Measurements from ENCODE around the gene RREB1. TPM values are rescaled to one million over a fixed set of nuclear protein-coding genes. Genes with fewer than 3 reads are reported as not detected.

RREB1 gene
- total and polyA plus RNA-seq, 5 donors = 7.8 to 40.4 (median 37.0) TPM

GRCh38 chr6:7100753-7101081, 7.0 kb upstream of the RREB1 start:
- DNase-seq (no peak), ATAC-seq (no peak)
- Histone ChIP-seq H3K27ac (ENCODE audit: low read length) (no peak overlapping the region), H3K4me3 (ENCODE audit: low read length) (no peak overlapping the region), H3K27me3 (ENCODE audit: control insufficient read depth, insufficient read depth) (no peaks in the 10 kb centered on the region), H3K9me3 (ENCODE audit: control insufficient read depth, low read length) (no peaks in the 10 kb centered on the region), H3K4me1 (ENCODE audit: control insufficient read depth, insufficient read depth, low read length) (no peaks in the 10 kb centered on the region)
- WGBS = 89% methylated on average over 10 of the region's 10 CpGs
- intact Hi-C loops (cut with DNase I) = loop anchor here in 1 of 4 donors (10.0 kb wide), 1 partner anchor 124 kb away; no protein-coding TSS in a partner anchor

- Histone ChIP-seq H3K4me1 (ENCODE audit: control insufficient read depth, insufficient read depth, low read length) (no peaks in the 10 kb centered on the region), H3K27ac (ENCODE audit: low read length) (no peak overlapping the region), H3K4me3 (ENCODE audit: low read length) (no peak overlapping the region), H3K9me3 (ENCODE audit: control insufficient read depth, low read length) (no peaks in the 10 kb centered on the region), H3K27me3 (ENCODE audit: control insufficient read depth, insufficient read depth) (no peaks in the 10 kb centered on the region)
- intact Hi-C loops (cut with DNase I) = loop anchor here in 1 of 4 donors (10.0 kb wide), 1 partner anchor 124 kb away; no protein-coding TSS in a partner anchor
- WGBS = 64% methylated on average over 8 of the region's 8 CpGs
- DNase-seq (no peak), ATAC-seq (peak; percentile 9 to 36)
Observed at GRCh38 chr6:7101290-7101689, 6.5 kb upstream of the RREB1 start.

DNA sequence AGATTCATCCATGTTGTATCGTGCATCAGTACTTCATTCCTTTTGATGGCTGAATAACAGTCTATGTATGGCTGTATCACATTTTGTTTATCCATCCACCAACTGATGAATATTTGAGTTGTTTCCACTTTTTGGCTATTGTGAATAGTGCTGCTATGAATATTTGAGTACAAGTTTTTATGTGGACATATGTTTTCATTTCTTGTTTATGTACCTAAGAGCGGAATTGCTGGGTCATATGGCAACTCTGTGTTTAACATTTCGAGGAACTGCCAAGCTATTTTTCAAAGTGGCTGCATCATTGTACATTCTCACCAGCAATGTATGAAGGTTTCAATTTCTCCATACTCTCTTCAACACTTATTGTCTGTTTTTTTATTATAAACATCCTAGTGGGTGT, 3.0 kb upstream of the RREB1 start:
- intact Hi-C loops (cut with DNase I) = loop anchor here in 2 of 4 donors (5.0 to 10.0 kb wide), 2 partner anchors 120 to 377 kb away; no protein-coding TSS in a partner anchor
- no peak overlapping the region for H3K4me3 ChIP-seq (ENCODE audit: low read length)
- WGBS = 96% methylated on average over 3 of the region's 3 CpGs
- no peak overlapping the region for H3K27ac ChIP-seq (ENCODE audit: low read length)
- ATAC-seq (no peak), DNase-seq (no peak)
- no peaks in the 10 kb centered on the region for H3K9me3 ChIP-seq (ENCODE audit: control insufficient read depth, low read length)
- H3K27me3 ChIP-seq (ENCODE audit: control insufficient read depth, insufficient read depth) = no peaks in the 10 kb centered on the region
- H3K4me1 ChIP-seq (ENCODE audit: control insufficient read depth, insufficient read depth, low read length) = no peaks in the 10 kb centered on the region

DNA sequence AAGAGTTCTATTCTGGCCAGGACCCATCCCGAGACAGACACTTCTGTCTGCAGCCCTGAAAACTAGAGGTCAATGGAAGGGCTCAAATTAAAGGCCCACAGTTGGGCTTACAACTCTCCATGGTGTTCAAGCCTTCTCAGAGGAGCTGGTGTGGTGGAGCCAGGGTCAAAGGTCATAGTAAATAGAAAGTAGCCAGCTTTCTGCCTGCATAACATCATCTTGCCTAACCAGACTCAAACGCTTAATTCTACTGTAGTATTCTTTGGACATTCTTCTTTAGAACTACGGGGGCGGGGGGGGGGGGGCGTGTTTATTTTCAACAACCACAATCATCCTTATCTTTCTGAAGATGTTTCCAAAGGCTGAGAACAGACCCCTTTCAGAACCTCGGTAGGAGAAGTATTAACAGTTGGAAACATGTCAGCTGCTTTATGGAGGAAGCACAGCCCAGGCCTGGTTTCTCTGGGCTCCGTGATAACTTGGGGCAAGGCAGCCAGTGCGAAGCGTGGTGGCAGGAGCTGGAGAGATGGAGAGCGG, 1.5 kb upstream of the RREB1 start:
- Histone ChIP-seq H3K27me3 (ENCODE audit: control insufficient read depth, insufficient read depth) (no peaks in the 10 kb centered on the region), H3K4me1 (ENCODE audit: control insufficient read depth, insufficient read depth, low read length) (no peaks in the 10 kb centered on the region), H3K27ac (ENCODE audit: low read length) (peak overlapping the region; percentile 77), H3K4me3 (ENCODE audit: low read length) (no peak overlapping the region), H3K9me3 (ENCODE audit: control insufficient read depth, low read length) (no peaks in the 10 kb centered on the region)
- intact Hi-C loops (cut with DNase I) = loop anchor here in 2 of 4 donors (5.0 to 10.0 kb wide), 2 partner anchors 119 to 379 kb away; no protein-coding TSS in a partner anchor
- DNase-seq (no peak), ATAC-seq (no peak)
- 45% methylated on average over 10 of the region's 10 CpGs for WGBS

- DNase-seq (peak; percentile 47 to 79 (median 75)), ATAC-seq (peak; percentile 27 to 39)
- peak overlapping the region; percentile 77 for H3K27ac ChIP-seq (ENCODE audit: low read length)
- intact Hi-C loops (cut with DNase I) = loop anchor here in 2 of 4 donors (5.0 to 10.0 kb wide), 2 partner anchors 118 to 380 kb away; no protein-coding TSS in a partner anchor
- H3K9me3 ChIP-seq (ENCODE audit: control insufficient read depth, low read length) = no peaks in the 10 kb centered on the region
- WGBS = 2% methylated on average over 66 of the region's 66 CpGs
- peak overlapping the region; percentile 79 for H3K4me3 ChIP-seq (ENCODE audit: low read length)
- H3K27me3 ChIP-seq (ENCODE audit: control insufficient read depth, insufficient read depth) = no peaks in the 10 kb centered on the region
- no peaks in the 10 kb centered on the region for H3K4me1 ChIP-seq (ENCODE audit: control insufficient read depth, insufficient read depth, low read length)
Observed at GRCh38 chr6:7106752-7107577, 796 bp upstream of the RREB1 start.

- Histone ChIP-seq H3K9me3 (ENCODE audit: control insufficient read depth, low read length) (no peaks in the 10 kb centered on the region), H3K27me3 (ENCODE audit: control insufficient read depth, insufficient read depth) (no peaks in the 10 kb centered on the region), H3K4me3 (ENCODE audit: low read length) (peak overlapping the region; percentile 79), H3K27ac (ENCODE audit: low read length) (peak overlapping the region; percentile 66), H3K4me1 (ENCODE audit: control insufficient read depth, insufficient read depth, low read length) (peaks cover 2% of the 10 kb centered on the region)
- under 1% methylated on average over 94 of the region's 94 CpGs for WGBS
- peak; percentile 69 to 88 (median 88) for DNase-seq
- peak; percentile 49 to 62 for ATAC-seq
- intact Hi-C loops (cut with DNase I) = loop anchor here in 2 of 4 donors (5.0 to 10.0 kb wide), 2 partner anchors 116 to 381 kb away; no protein-coding TSS in a partner anchor
Observed at GRCh38 chr6:7108196-7108963, 619 bp downstream of the RREB1 start.

DNA sequence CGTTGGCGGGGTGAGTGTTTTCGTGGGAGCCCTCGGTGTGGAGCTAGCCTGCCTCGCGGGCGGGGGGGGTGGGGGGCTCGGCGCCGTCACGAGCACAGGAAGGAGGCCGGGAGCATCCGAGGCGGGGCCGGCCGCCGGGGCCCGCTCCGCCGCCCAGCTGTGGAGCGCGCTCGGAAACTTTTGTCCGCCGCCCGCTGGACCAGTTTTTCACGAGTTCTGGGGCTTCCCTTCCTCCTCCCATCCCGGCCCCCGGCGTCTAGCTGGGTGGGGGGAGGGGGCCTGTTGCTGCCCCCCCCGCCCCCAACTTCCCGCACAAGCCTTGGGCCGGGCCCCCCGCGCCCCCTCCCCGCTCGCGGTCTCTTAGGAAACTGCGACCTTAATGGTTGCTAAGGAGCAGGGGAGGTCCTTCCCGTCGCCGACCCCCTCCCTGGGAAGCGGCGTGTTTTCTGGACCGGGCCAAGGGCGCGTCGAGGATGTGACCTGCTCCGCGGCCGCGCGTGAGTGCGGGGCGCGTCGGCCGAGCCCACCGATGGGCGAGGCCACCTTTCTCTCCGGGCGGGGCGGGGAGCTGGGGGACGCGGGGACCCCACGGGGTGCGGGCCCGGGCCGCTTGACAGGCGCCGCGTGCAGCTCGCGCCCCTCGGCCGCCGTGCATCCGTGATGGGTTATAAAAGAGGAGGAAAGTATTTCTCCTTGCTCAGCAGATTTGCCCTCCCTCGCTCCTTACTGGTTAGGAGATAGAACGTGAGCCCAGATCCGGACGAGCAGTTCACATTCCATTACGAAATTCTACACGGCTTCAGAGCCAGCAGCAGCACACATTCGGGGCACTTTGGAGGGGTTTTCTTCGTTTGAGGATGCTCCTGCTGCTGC, 1.4 kb downstream of the RREB1 start:
- WGBS = under 1% methylated on average over 86 of the region's 86 CpGs
- Histone ChIP-seq H3K9me3 (ENCODE audit: control insufficient read depth, low read length) (no peaks in the 10 kb centered on the region), H3K27ac (ENCODE audit: low read length) (peak overlapping the region; percentile 66), H3K27me3 (ENCODE audit: control insufficient read depth, insufficient read depth) (no peaks in the 10 kb centered on the region), H3K4me3 (ENCODE audit: low read length) (peak overlapping the region; percentile 79), H3K4me1 (ENCODE audit: control insufficient read depth, insufficient read depth, low read length) (peaks cover 2% of the 10 kb centered on the region)
- DNase-seq (peak; percentile 51 to 78 (median 76)), ATAC-seq (peak; percentile 48 to 68)
- intact Hi-C loops (cut with DNase I) = loop anchor here in 2 of 4 donors (5.0 to 10.0 kb wide), 2 partner anchors 116 to 382 kb away; no protein-coding TSS in a partner anchor

DNA sequence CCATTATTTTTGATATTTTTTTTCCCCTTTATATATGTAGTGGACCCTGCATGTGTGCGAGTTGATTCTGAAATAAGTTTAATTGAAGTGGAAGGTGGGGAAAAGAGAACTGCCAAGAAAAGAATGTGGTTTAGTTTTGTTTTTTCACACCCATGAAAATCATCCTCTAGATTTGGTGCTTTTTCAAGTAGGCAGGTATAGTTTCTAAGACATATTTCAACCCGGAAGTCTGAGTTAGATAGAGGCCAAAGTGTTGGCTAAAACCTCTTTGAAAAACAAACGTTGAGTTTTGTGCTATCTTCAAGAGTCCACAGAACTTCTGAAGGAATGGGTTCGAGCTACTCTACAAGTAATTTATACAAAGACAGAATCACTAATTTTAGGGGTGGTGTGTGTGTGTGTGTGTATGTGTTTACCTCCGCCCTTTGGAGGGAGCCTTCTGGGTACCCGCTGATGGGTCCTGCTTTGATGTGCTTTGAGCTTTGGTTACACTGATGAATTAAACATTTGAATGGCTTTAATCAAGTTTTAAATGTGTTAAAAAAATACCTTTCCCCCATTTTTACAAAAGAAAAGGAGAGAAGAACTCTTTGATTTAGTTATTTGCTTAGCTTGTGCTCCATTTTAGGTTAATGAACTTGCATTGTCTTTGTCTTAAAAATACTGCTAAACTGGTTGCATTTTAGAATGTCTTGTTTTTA, 2.5 kb downstream of the RREB1 start:
- DNase-seq = no peak
- no peaks in the 10 kb centered on the region for H3K9me3 ChIP-seq (ENCODE audit: control insufficient read depth, low read length)
- no peaks in the 10 kb centered on the region for H3K27me3 ChIP-seq (ENCODE audit: control insufficient read depth, insufficient read depth)
- H3K27ac ChIP-seq (ENCODE audit: low read length) = no peak overlapping the region
- WGBS = 70% methylated on average over 6 of the region's 6 CpGs
- ATAC-seq = no peak
- peaks cover 5% of the 10 kb centered on the region for H3K4me1 ChIP-seq (ENCODE audit: control insufficient read depth, insufficient read depth, low read length)
- intact Hi-C loops (cut with DNase I) = loop anchor here in 2 of 4 donors (10.0 kb wide), 2 partner anchors 125 to 135 kb away; no protein-coding TSS in a partner anchor
- H3K4me3 ChIP-seq (ENCODE audit: low read length) = peak overlapping the region; percentile 79

DNA sequence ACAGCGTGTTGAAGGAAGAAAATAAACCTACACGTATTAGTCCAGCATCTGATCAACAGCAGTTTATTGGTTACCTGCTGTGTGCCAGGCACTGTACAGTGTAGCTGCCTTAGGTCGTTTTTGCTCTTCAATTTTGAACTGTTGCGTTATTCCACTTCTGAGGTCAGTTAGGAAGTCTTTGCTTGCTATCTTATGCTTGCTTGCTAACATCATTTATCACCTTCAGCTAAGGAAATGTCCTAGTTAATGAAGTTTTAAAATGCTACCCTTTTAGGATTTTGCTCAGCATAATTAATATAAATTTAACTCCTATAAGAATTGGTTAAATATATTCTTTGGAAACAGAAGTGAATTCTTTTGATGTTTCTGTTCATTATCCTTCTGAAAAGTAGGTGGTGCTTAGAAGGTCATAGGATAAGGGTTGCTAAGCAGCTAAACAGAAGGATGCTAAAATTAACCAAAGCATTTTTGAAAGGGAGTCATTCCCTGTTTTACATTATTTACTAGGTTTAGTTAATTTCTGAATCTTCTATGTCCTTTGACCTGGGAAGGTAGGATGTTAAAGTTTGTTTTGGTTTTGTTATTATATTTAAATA, 3.4 kb downstream of the RREB1 start:
- WGBS = 63% methylated on average over 4 of the region's 4 CpGs
- intact Hi-C loops (cut with DNase I) = loop anchor here in 2 of 4 donors (10.0 kb wide), 2 partner anchors 124 to 134 kb away; no protein-coding TSS in a partner anchor
- peaks cover 14% of the 10 kb centered on the region for H3K4me1 ChIP-seq (ENCODE audit: control insufficient read depth, insufficient read depth, low read length)
- ATAC-seq (no peak), DNase-seq (no peak)
- H3K9me3 ChIP-seq (ENCODE audit: control insufficient read depth, low read length) = no peaks in the 10 kb centered on the region
- peak overlapping the region; percentile 82 for H3K27ac ChIP-seq (ENCODE audit: low read length)
- no peak overlapping the region for H3K4me3 ChIP-seq (ENCODE audit: low read length)
- H3K27me3 ChIP-seq (ENCODE audit: control insufficient read depth, insufficient read depth) = no peaks in the 10 kb centered on the region

Data from right cardiac atrium (tissue), 5 donors.